Measurements from ENCODE around the gene UTP14A.

- no peak for TF ChIP-seq CTCF (IDR thresholded peaks at IDR 0.05)
- no peak for TF ChIP-seq EZH2 (IDR thresholded peaks at IDR 0.05; ENCODE audit: borderline replicate concordance, insufficient read depth, low read depth, low read length, poor library complexity, severe bottlenecking)
These were observed 50.2 kb downstream of the UTP14A start for GRCh38 chrX:129956145-129956544.

All from B cell (primary cell).